Parathyroid adenoma (tissue), 2 donors: ENCODE results near the gene PRRG3.

Experiments
- H2AFZ ChIP-seq: fragments of 300-600 bp; sonication (generic); one replicate; pipeline ENCODE4 v1.7.0; 2017; ENCODE audit warnings: antibody characterized with exemption, mild to moderate bottlenecking
- H3K27ac ChIP-seq: fragments of 300-600 bp; sonication (generic); one replicate; pipeline ENCODE4 v1.7.0; 2017
- H3K27me3 ChIP-seq: fragments of 300-600 bp; sonication (generic); one replicate; pipeline ENCODE4 v1.7.0; 2017; ENCODE audit warnings: low read length; ENCODE audit not compliant: control insufficient read depth, insufficient read depth
- H3K36me3 ChIP-seq: fragments of 300-600 bp; sonication (generic); one replicate; pipeline ENCODE4 v1.7.0; 2017; ENCODE audit warnings: low read length; ENCODE audit not compliant: control insufficient read depth, insufficient read depth
- H3K4me1 ChIP-seq: fragments of 300-600 bp; sonication (generic); one replicate; pipeline ENCODE4 v1.7.0; 2017; ENCODE audit warnings: control low read depth
- H3K4me2 ChIP-seq: fragments of 300-600 bp; sonication (generic); one replicate; pipeline ENCODE4 v1.7.0; 2017; ENCODE audit warnings: low read length
- H3K4me3 ChIP-seq: fragments of 300-600 bp; sonication (generic); one replicate; pipeline ENCODE4 v1.7.0; 2017; ENCODE audit warnings: low read depth, low read length
- H3K79me2 ChIP-seq: fragments of 300-600 bp; sonication (generic); one replicate; pipeline ENCODE4 v1.7.0; 2017; ENCODE audit warnings: control low read depth
- H3K9ac ChIP-seq: fragments of 300-600 bp; sonication (generic); one replicate; pipeline ENCODE4 v1.7.0; 2017; ENCODE audit warnings: mild to moderate bottlenecking
- H3K9me3 ChIP-seq: fragments of 300-600 bp; sonication (generic); one replicate; pipeline ENCODE4 v1.7.0; 2017; ENCODE audit warnings: low read length; ENCODE audit not compliant: control insufficient read depth
- CTCF ChIP-seq: fragments of 300-600 bp; sonication (generic); IDR thresholded peaks from one replicate; pipeline ENCODE4 v1.7.0; 2017; ENCODE audit warnings: antibody characterized with exemption, mild to moderate bottlenecking
- donor health status: primary hyperparathyroidism.

Gene PRRG3

GRCh38 chrX:151722241-151722846 is 27.1 kb downstream of the PRRG3 start:
- H3K27me3 ChIP-seq, result no peaks in the 10 kb centered on the region
- no peak overlapping the region for H3K4me3 ChIP-seq
- no peaks in the 10 kb centered on the region for H3K79me2 ChIP-seq
- peak; percentile 44 for TF ChIP-seq CTCF
- no peaks in the 10 kb centered on the region for H3K9me3 ChIP-seq
- no peaks in the 10 kb centered on the region for H3K4me1 ChIP-seq
- no peak overlapping the region for H3K9ac ChIP-seq
- H3K4me2 ChIP-seq, result no peak overlapping the region
- no peak overlapping the region for H3K27ac ChIP-seq
- H3K36me3 ChIP-seq, result no peaks in the 10 kb centered on the region
- H2AFZ ChIP-seq, result no peak overlapping the region

- Histone ChIP-seq H3K4me2 (no peak overlapping the region), H3K36me3 (no peaks in the 10 kb centered on the region), H3K4me3 (no peak overlapping the region), H3K9ac (no peak overlapping the region), H2AFZ (no peak overlapping the region), H3K27me3 (no peaks in the 10 kb centered on the region), H3K4me1 (no peaks in the 10 kb centered on the region), H3K27ac (no peak overlapping the region), H3K79me2 (no peaks in the 10 kb centered on the region), H3K9me3 (no peaks in the 10 kb centered on the region)
- TF ChIP-seq CTCF, result no peak
Measured at GRCh38 chrX:151723156-151723760, 28.0 kb downstream of the PRRG3 start.

- Histone ChIP-seq H3K9me3 (no peaks in the 10 kb centered on the region), H3K36me3 (no peaks in the 10 kb centered on the region), H3K4me3 (no peak overlapping the region), H3K4me2 (no peak overlapping the region), H3K4me1 (no peaks in the 10 kb centered on the region), H3K9ac (no peak overlapping the region), H2AFZ (no peak overlapping the region), H3K27ac (no peak overlapping the region), H3K79me2 (no peaks in the 10 kb centered on the region), H3K27me3 (no peaks in the 10 kb centered on the region)
- no peak for TF ChIP-seq CTCF
Measured at GRCh38 chrX:151724563-151725337, 29.5 kb downstream of the PRRG3 start.

- no peak for TF ChIP-seq CTCF
- H3K27ac ChIP-seq, result no peak overlapping the region
Measured at GRCh38 chrX:151725338-151725614, 30.0 kb downstream of the PRRG3 start.

More at GRCh38 chrX:151725338-151725614, 30.0 kb downstream of the PRRG3 start:
- Histone ChIP-seq H3K79me2 (no peaks in the 10 kb centered on the region), H3K9ac (no peak overlapping the region), H3K4me2 (no peak overlapping the region), H3K36me3 (no peaks in the 10 kb centered on the region), H3K4me3 (no peak overlapping the region), H3K9me3 (no peaks in the 10 kb centered on the region), H2AFZ (no peak overlapping the region), H3K4me1 (no peaks in the 10 kb centered on the region), H3K27me3 (no peaks in the 10 kb centered on the region)
